ENCODE results near the gene INHBB.
"Not testable (repeated sequence)": the region's sequence is repeated elsewhere in the genome, so short reads cannot be mapped to it uniquely, and the experiment has no call there.

INHBB gene

GRCh38 chr2:120383631-120384340, 37.9 kb downstream of the INHBB start:
- DNase-seq = no peak

GRCh38 chr2:120384486-120385354, 38.8 kb downstream of the INHBB start:
- DNase-seq = no peak

GRCh38 chr2:120385355-120386127, 39.6 kb downstream of the INHBB start:
- DNase-seq = no peak

- DNase-seq = no peak
These were observed 42.5 kb downstream of the INHBB start for GRCh38 chr2:120388222-120389035.

- no peak for DNase-seq
These were observed 43.1 kb downstream of the INHBB start for GRCh38 chr2:120389036-120389391.

- no peak for DNase-seq
These were observed 44.6 kb downstream of the INHBB start for GRCh38 chr2:120390381-120391055.

GRCh38 chr2:120391382-120391781, 45.4 kb downstream of the INHBB start:
- not testable (repeated sequence) for DNase-seq

GRCh38 chr2:120391911-120392665, 46.2 kb downstream of the INHBB start:
- no peak for DNase-seq

- no peak for DNase-seq
These were observed 47.0 kb downstream of the INHBB start for GRCh38 chr2:120392923-120393322.

- DNase-seq = no peak
These were observed 47.5 kb downstream of the INHBB start for GRCh38 chr2:120393456-120393855.

GRCh38 chr2:120394764-120395163, 48.8 kb downstream of the INHBB start:
- DNase-seq = no peak

GRCh38 chr2:120395221-120396012, 49.5 kb downstream of the INHBB start:
- DNase-seq = no peak

GRCh38 chr2:120396013-120396860, 50.3 kb downstream of the INHBB start:
- DNase-seq = peak; percentile 81

- no peak for DNase-seq
These were observed 51.2 kb downstream of the INHBB start for GRCh38 chr2:120396861-120397811.

GRCh38 chr2:120398051-120398995, 52.4 kb downstream of the INHBB start:
- no peak for DNase-seq

- no peak for DNase-seq
These were observed 53.3 kb downstream of the INHBB start for GRCh38 chr2:120398996-120399888.

All from NCI-H1694 (cell line).